Measurements from ENCODE around the gene PLB1.

Gene PLB1

DNA sequence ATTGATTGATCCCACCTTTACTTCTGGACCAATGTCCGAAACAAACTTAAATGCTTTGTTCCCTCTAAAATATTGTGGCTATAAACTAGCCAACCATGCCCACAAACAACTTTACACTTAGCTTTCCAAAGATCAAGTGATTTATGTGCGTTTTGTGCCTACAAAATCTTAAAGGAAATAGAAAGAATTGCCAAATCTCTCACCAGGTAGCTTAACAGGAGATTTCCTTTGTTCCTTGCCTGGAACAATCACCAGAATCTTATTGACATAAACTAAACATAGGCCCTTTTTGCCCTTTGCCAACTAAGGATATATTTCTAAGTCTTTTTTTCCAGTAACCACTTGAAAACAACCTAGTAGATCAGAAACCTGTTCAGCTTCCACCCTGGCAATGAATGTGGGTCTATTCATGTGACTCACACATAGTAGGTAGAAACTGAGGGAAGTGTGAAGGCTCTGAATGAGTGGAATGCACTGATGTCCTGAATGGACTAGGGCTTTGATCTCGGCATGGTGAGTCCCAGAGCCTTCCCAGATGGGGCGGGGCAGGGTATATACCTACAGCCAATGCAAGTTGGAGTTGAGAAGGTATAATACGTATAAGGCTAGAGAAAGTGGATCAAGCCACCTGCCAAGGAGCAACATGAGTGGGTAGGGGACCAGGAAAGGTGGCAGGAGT is 161.2 kb downstream of the PLB1 start:
- Histone ChIP-seq H3K36me3 (ENCODE audit: control insufficient read depth in 5 of 5, insufficient read depth in 5 of 5, low read length in 5 of 5) (no peaks in the 10 kb centered on the region), H3K4me3 (ENCODE audit: low read depth in 1 of 5, low read length in 5 of 5) (no peak overlapping the region), H3K4me1 (ENCODE audit: control insufficient read depth in 5 of 5, insufficient read depth in 5 of 5, low read length in 5 of 5) (peaks cover 0 to 7% (median 4%) of the 10 kb centered on the region in 5 donors), H3K27me3 (ENCODE audit: control insufficient read depth in 5 of 5, insufficient read depth in 4 of 5, low read length in 5 of 5) (peaks cover 0 to 3% (median 0%) of the 10 kb centered on the region in 5 donors), H3K9me3 (ENCODE audit: control insufficient read depth in 5 of 5, low read length in 5 of 5) (no peaks in the 10 kb centered on the region), H3K9ac (ENCODE audit: low read length in 5 of 5) (no peak overlapping the region), H3K27ac (ENCODE audit: low read depth, low read length) (no peak overlapping the region)

GRCh38 chr2:28658369-28658768 is 162.5 kb downstream of the PLB1 start:
- Histone ChIP-seq H3K9me3 (ENCODE audit: control insufficient read depth in 5 of 5, low read length in 5 of 5) (no peaks in the 10 kb centered on the region), H3K27ac (ENCODE audit: low read depth, low read length) (no peak overlapping the region), H3K9ac (ENCODE audit: low read length in 5 of 5) (no peak overlapping the region), H3K27me3 (ENCODE audit: control insufficient read depth in 5 of 5, insufficient read depth in 4 of 5, low read length in 5 of 5) (peaks cover 0 to 3% (median 0%) of the 10 kb centered on the region in 5 donors), H3K4me3 (ENCODE audit: low read depth in 1 of 5, low read length in 5 of 5) (no peak overlapping the region), H3K4me1 (ENCODE audit: control insufficient read depth in 5 of 5, insufficient read depth in 5 of 5, low read length in 5 of 5) (peaks cover 0 to 7% (median 4%) of the 10 kb centered on the region in 5 donors), H3K36me3 (ENCODE audit: control insufficient read depth in 5 of 5, insufficient read depth in 5 of 5, low read length in 5 of 5) (no peaks in the 10 kb centered on the region)

DNA sequence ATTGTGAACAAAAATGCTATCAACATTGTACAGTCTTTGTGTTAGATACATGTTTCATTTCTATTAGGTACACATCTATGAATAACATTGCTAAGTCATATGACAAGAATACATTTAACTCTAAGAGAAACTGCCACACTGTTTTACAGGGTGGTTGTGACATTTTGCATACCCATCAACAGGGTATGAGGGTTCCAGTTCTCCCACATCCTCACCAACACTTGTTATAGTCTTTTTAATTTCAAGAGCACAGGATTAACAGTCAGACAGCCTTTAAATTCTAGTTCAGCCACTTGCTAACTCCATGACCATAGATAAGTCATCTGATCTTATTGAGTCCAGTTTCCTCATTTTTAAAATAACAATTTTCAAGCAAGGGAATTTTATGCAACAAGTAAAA is 163.3 kb downstream of the PLB1 start:
- no peak overlapping the region for H3K9ac ChIP-seq (ENCODE audit: low read length in 5 of 5)
- peaks cover 0 to 3% (median 0%) of the 10 kb centered on the region in 5 donors for H3K27me3 ChIP-seq (ENCODE audit: control insufficient read depth in 5 of 5, insufficient read depth in 4 of 5, low read length in 5 of 5)
- no peaks in the 10 kb centered on the region for H3K36me3 ChIP-seq (ENCODE audit: control insufficient read depth in 5 of 5, insufficient read depth in 5 of 5, low read length in 5 of 5)
- no peak overlapping the region for H3K4me3 ChIP-seq (ENCODE audit: low read depth in 1 of 5, low read length in 5 of 5)
- no peak overlapping the region for H3K27ac ChIP-seq (ENCODE audit: low read depth, low read length)
- no peaks in the 10 kb centered on the region for H3K9me3 ChIP-seq (ENCODE audit: control insufficient read depth in 5 of 5, low read length in 5 of 5)
- peaks cover 0 to 7% (median 4%) of the 10 kb centered on the region in 5 donors for H3K4me1 ChIP-seq (ENCODE audit: control insufficient read depth in 5 of 5, insufficient read depth in 5 of 5, low read length in 5 of 5)

- Histone ChIP-seq H3K9ac (ENCODE audit: low read length in 5 of 5) (no peak overlapping the region), H3K27ac (ENCODE audit: low read depth, low read length) (no peak overlapping the region), H3K27me3 (ENCODE audit: control insufficient read depth in 5 of 5, insufficient read depth in 4 of 5, low read length in 5 of 5) (no peaks in the 10 kb centered on the region), H3K4me1 (ENCODE audit: control insufficient read depth in 5 of 5, insufficient read depth in 5 of 5, low read length in 5 of 5) (peaks cover 0 to 16% (median 7%) of the 10 kb centered on the region in 5 donors), H3K4me3 (ENCODE audit: low read depth in 1 of 5, low read length in 5 of 5) (no peak overlapping the region), H3K9me3 (ENCODE audit: control insufficient read depth in 5 of 5, low read length in 5 of 5) (no peaks in the 10 kb centered on the region), H3K36me3 (ENCODE audit: control insufficient read depth in 5 of 5, insufficient read depth in 5 of 5, low read length in 5 of 5) (no peaks in the 10 kb centered on the region)
These were observed 165.7 kb downstream of the PLB1 start for GRCh38 chr2:28661589-28662001.

DNA sequence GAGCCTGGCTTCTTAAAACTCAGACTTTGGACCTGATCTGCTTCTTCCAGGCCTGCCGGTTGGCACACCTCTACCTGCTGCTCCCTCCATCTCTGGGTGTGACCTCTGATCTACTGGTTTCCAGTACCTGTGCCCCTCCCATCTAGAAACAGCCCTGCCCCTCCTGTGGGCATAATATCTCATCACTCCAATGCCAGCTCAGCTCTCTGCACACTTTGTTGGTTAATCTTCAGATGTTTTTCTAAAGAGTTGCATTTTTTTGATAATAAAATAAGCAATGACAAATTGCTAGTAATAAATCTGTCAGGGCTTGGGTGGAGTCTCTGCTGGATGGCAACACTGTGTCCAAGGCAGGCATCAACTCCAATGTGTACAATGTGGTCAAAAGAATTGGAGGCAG is 166.2 kb downstream of the PLB1 start:
- Histone ChIP-seq H3K27ac (ENCODE audit: low read depth, low read length) (no peak overlapping the region), H3K4me3 (ENCODE audit: low read depth in 1 of 5, low read length in 5 of 5) (no peak overlapping the region), H3K9me3 (ENCODE audit: control insufficient read depth in 5 of 5, low read length in 5 of 5) (no peaks in the 10 kb centered on the region), H3K9ac (ENCODE audit: low read length in 5 of 5) (no peak overlapping the region), H3K4me1 (ENCODE audit: control insufficient read depth in 5 of 5, insufficient read depth in 5 of 5, low read length in 5 of 5) (peaks cover 0 to 16% (median 9%) of the 10 kb centered on the region in 5 donors), H3K27me3 (ENCODE audit: control insufficient read depth in 5 of 5, insufficient read depth in 4 of 5, low read length in 5 of 5) (no peaks in the 10 kb centered on the region), H3K36me3 (ENCODE audit: control insufficient read depth in 5 of 5, insufficient read depth in 5 of 5, low read length in 5 of 5) (no peaks in the 10 kb centered on the region)

GRCh38 chr2:28662468-28663181 is 166.8 kb downstream of the PLB1 start:
- H3K9me3 ChIP-seq (ENCODE audit: control insufficient read depth in 5 of 5, low read length in 5 of 5), result no peaks in the 10 kb centered on the region
- H3K27ac ChIP-seq (ENCODE audit: low read depth, low read length), result no peak overlapping the region
- H3K36me3 ChIP-seq (ENCODE audit: control insufficient read depth in 5 of 5, insufficient read depth in 5 of 5, low read length in 5 of 5), result no peaks in the 10 kb centered on the region
- H3K4me3 ChIP-seq (ENCODE audit: low read depth in 1 of 5, low read length in 5 of 5), result no peak overlapping the region
- no peak overlapping the region for H3K9ac ChIP-seq (ENCODE audit: low read length in 5 of 5)
- H3K27me3 ChIP-seq (ENCODE audit: control insufficient read depth in 5 of 5, insufficient read depth in 4 of 5, low read length in 5 of 5), result no peaks in the 10 kb centered on the region
- H3K4me1 ChIP-seq (ENCODE audit: control insufficient read depth in 5 of 5, insufficient read depth in 5 of 5, low read length in 5 of 5), result peaks cover 0 to 16% (median 9%) of the 10 kb centered on the region in 5 donors

DNA sequence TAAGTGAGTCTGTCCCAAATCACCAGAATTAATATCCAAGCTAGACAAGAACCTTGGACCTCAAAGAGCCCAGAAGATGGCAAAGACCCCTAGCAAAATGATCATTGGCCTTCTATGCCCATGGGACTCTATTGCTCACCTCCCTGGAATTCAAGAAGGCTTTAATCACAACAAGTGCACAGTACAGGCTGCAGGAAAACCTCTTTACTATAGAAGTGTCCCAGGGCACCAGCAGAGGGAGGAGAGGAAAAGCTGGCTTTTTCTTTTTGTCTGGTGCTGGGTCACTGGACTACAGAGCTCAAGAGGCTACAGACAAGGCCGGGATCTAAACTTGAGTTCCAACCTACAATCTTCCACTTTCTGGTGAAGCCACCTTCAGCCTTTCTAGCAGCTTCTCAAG is 167.5 kb downstream of the PLB1 start:
- Histone ChIP-seq H3K9ac (ENCODE audit: low read length in 5 of 5) (no peak overlapping the region), H3K4me1 (ENCODE audit: control insufficient read depth in 5 of 5, insufficient read depth in 5 of 5, low read length in 5 of 5) (peaks cover 0 to 16% (median 9%) of the 10 kb centered on the region in 5 donors), H3K27ac (ENCODE audit: low read depth, low read length) (no peak overlapping the region)

GRCh38 chr2:28664120-28664842 is 168.4 kb downstream of the PLB1 start:
- Histone ChIP-seq H3K36me3 (ENCODE audit: control insufficient read depth in 5 of 5, insufficient read depth in 5 of 5, low read length in 5 of 5) (no peaks in the 10 kb centered on the region), H3K4me3 (ENCODE audit: low read depth in 1 of 5, low read length in 5 of 5) (no peak overlapping the region), H3K9ac (ENCODE audit: low read length in 5 of 5) (no peak overlapping the region), H3K27me3 (ENCODE audit: control insufficient read depth in 5 of 5, insufficient read depth in 4 of 5, low read length in 5 of 5) (no peaks in the 10 kb centered on the region), H3K9me3 (ENCODE audit: control insufficient read depth in 5 of 5, low read length in 5 of 5) (no peaks in the 10 kb centered on the region), H3K27ac (ENCODE audit: low read depth, low read length) (no peak overlapping the region), H3K4me1 (ENCODE audit: control insufficient read depth in 5 of 5, insufficient read depth in 5 of 5, low read length in 5 of 5) (peaks cover 0 to 16% (median 9%) of the 10 kb centered on the region in 5 donors)

More for the DNA sequence above, 167.5 kb downstream of the PLB1 start:
- Histone ChIP-seq H3K4me3 (ENCODE audit: low read depth in 1 of 5, low read length in 5 of 5) (no peak overlapping the region), H3K27me3 (ENCODE audit: control insufficient read depth in 5 of 5, insufficient read depth in 4 of 5, low read length in 5 of 5) (no peaks in the 10 kb centered on the region), H3K36me3 (ENCODE audit: control insufficient read depth in 5 of 5, insufficient read depth in 5 of 5, low read length in 5 of 5) (no peaks in the 10 kb centered on the region), H3K9me3 (ENCODE audit: control insufficient read depth in 5 of 5, low read length in 5 of 5) (no peaks in the 10 kb centered on the region)

GRCh38 chr2:28665041-28665704 is 169.3 kb downstream of the PLB1 start:
- no peaks in the 10 kb centered on the region for H3K9me3 ChIP-seq (ENCODE audit: control insufficient read depth in 5 of 5, low read length in 5 of 5)
- peaks cover 0 to 16% (median 9%) of the 10 kb centered on the region in 5 donors for H3K4me1 ChIP-seq (ENCODE audit: control insufficient read depth in 5 of 5, insufficient read depth in 5 of 5, low read length in 5 of 5)
- no peak overlapping the region for H3K9ac ChIP-seq (ENCODE audit: low read length in 5 of 5)
- no peak overlapping the region for H3K4me3 ChIP-seq (ENCODE audit: low read depth in 1 of 5, low read length in 5 of 5)
- H3K27ac ChIP-seq (ENCODE audit: low read depth, low read length), result no peak overlapping the region
- H3K27me3 ChIP-seq (ENCODE audit: control insufficient read depth in 5 of 5, insufficient read depth in 4 of 5, low read length in 5 of 5), result no peaks in the 10 kb centered on the region
- H3K36me3 ChIP-seq (ENCODE audit: control insufficient read depth in 5 of 5, insufficient read depth in 5 of 5, low read length in 5 of 5), result no peaks in the 10 kb centered on the region

Data from subcutaneous abdominal adipose tissue (tissue), 5 donors.